ENCODE measurements around the gene CTBP1. TPM values are rescaled to one million over a fixed set of nuclear protein-coding genes. Genes with fewer than 3 reads are reported as not detected.

Gene CTBP1
- total RNA-seq, 1 experiment from 2014 or later, result 136 TPM

- Histone ChIP-seq H3K79me2 (ENCODE audit: insufficient read depth, low read length) (peaks cover 67% of the 10 kb centered on the region; the same call in 1 of the 2 replicates), H3K9me3 (ENCODE audit: control insufficient read depth, low read depth, low read length) (no peaks in the 10 kb centered on the region), H3K27me3 (ENCODE audit: insufficient read depth, low read length) (no peaks in the 10 kb centered on the region), H3K4ac (ENCODE audit: low read depth, low read length) (no peak overlapping the region), H2BK5ac (ENCODE audit: insufficient read length, low read length) (no peak overlapping the region), H3K4me1 (ENCODE audit: insufficient read depth, low read length) (no peaks in the 10 kb centered on the region; the same call in 1 of the 2 replicates), H2AK5ac (ENCODE audit: insufficient read length, low read length) (no peak overlapping the region), H3K79me1 (ENCODE audit: insufficient read depth, low read depth, low read length, poor library complexity, severe bottlenecking) (peaks cover 21% of the 10 kb centered on the region), H3K23me2 (ENCODE audit: insufficient read length, low read depth, low read length, poor library complexity, severe bottlenecking) (peaks cover 6% of the 10 kb centered on the region), H2BK20ac (ENCODE audit: low read depth, low read length, poor library complexity, severe bottlenecking) (no peak overlapping the region), H4K8ac (replicated peaks; ENCODE audit: insufficient read length, low read depth, low read length) (no peak overlapping the region), H4K5ac (ENCODE audit: insufficient read length, low read depth, low read length) (no peak overlapping the region), H3T11ph (ENCODE audit: low read length) (no peak overlapping the region), H3K23ac (ENCODE audit: insufficient read length, low read depth, low read length) (no peak overlapping the region), H2BK120ac (ENCODE audit: low read depth, low read length, poor library complexity, severe bottlenecking) (no peak overlapping the region), H3K56ac (ENCODE audit: insufficient read length, low read depth, low read length) (no peak overlapping the region), H2BK12ac (ENCODE audit: insufficient read length, low read depth, low read length) (no peak overlapping the region), H3K4me2 (ENCODE audit: insufficient read depth, insufficient read length, low read length) (no peak overlapping the region), H3K14ac (ENCODE audit: insufficient read depth, low read length) (no peak overlapping the region), H3K27ac (ENCODE audit: insufficient read length, low read depth, low read length) (no peak overlapping the region), H3K9ac (ENCODE audit: extremely low read depth, insufficient read length, low read length) (no peak overlapping the region), H4K20me1 (ENCODE audit: control insufficient read depth, insufficient read depth, insufficient read length) (no peaks in the 10 kb centered on the region), H2AFZ (ENCODE audit: low read length) (no peak overlapping the region), H2BK15ac (ENCODE audit: low read depth, low read length) (no peak overlapping the region), H3K18ac (ENCODE audit: insufficient read length, low read depth, low read length) (no peak overlapping the region), H4K91ac (ENCODE audit: insufficient read length, low read depth, low read length) (no peak overlapping the region)
- DNase-seq, result no peak
- Mint-ChIP-seq H3K36me3 (ENCODE audit: insufficient read depth in 1 of 3, low read depth in 3 of 3) (peaks cover 0 to 34% (median 28%) of the 10 kb centered on the region in 3 experiments), H3K9me3 (no peaks in the 10 kb centered on the region; a peak in 1 of 5 replicates), H3K4me1 (peaks cover 39 to 49% of the 10 kb centered on the region in 2 experiments), H3K4me3 (no peak overlapping the region; a peak in 1 of 5 replicates), H3K27me3 (ENCODE audit: low read depth) (no peaks in the 10 kb centered on the region), H3K27ac (no peak overlapping the region)
- TF ChIP-seq CTCF (conservative IDR thresholded peaks at IDR 0.05), result no peak
- no CpG with 5 or more reads among the region's 14 CpGs for WGBS (ENCODE audit: extremely low coverage, insufficient read length, low lambda C conversion rate)
These were observed 45.5 kb upstream of the CTBP1 start for GRCh38 chr4:1294424-1294823.

Data from H9 (cell line).